Subcutaneous adipose tissue (tissue), 4 donors: ENCODE results near the gene PIK3C2A. TPM values are rescaled to one million over a fixed set of nuclear protein-coding genes. Genes with fewer than 3 reads are reported as not detected.

Experiments
- total RNA-seq, 4 donors: library from RNA; depleted of rRNA; stranded (reverse); fragments of >200 nt; gene quantifications; one replicate each; pipeline ENCODE4 v1.1.0, GENCODE V29; 2016
- TF ChIP-seq, protein P1 (sequence below): fragments of 450-650 bp; IDR thresholded peaks from one replicate; pipeline ENCODE4 v1.5.1; 2016; ENCODE audit warnings: low read depth, mild to moderate bottlenecking, control low read depth, antibody characterized with exemption, moderate library complexity

Gene PIK3C2A
- total RNA-seq, 4 donors from 2014 or later = 60.7 to 97.8 (median 83.4) TPM

DNA sequence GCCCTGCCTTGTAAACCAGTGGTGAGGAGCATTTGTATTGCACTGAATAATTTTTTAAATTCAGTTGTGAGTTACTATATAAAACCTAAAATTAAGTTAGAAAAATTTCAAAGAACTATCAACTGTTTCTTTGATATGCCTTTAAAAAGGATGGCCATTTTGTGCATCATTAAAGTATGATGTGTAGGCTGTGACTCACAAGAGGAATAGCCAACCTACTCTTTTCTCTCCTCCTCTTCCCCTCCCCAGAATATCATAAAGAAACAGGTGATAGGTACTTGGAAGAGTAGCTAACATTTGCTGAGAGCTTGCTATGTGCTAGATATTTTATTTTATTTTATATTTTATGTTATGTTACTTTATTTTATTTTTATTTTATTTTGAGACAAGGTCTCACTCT, 10.6 kb upstream of the PIK3C2A start:
- TF ChIP-seq, protein P1, sequence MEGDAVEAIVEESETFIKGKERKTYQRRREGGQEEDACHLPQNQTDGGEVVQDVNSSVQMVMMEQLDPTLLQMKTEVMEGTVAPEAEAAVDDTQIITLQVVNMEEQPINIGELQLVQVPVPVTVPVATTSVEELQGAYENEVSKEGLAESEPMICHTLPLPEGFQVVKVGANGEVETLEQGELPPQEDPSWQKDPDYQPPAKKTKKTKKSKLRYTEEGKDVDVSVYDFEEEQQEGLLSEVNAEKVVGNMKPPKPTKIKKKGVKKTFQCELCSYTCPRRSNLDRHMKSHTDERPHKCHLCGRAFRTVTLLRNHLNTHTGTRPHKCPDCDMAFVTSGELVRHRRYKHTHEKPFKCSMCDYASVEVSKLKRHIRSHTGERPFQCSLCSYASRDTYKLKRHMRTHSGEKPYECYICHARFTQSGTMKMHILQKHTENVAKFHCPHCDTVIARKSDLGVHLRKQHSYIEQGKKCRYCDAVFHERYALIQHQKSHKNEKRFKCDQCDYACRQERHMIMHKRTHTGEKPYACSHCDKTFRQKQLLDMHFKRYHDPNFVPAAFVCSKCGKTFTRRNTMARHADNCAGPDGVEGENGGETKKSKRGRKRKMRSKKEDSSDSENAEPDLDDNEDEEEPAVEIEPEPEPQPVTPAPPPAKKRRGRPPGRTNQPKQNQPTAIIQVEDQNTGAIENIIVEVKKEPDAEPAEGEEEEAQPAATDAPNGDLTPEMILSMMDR = no peak

DNA sequence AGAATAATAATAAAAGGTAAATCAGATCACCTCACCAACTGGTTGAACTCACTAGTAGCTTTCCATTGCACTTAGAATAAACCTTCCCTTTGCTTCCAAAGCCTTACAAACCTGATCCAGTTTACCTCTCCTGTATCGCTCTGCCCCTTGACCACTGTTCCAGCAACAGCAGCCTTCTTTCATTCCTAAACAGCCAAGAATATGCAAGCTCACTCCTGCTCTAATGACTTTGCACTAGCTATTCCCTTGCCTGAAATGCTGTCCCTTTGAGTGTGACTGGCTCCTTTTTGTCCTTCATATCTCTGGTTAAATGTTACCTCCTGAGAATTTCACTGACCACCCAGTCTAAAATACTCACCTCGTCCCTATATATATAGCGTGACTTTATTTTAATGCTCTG, 9.6 kb upstream of the PIK3C2A start:
- TF ChIP-seq, protein P1 = no peak

DNA sequence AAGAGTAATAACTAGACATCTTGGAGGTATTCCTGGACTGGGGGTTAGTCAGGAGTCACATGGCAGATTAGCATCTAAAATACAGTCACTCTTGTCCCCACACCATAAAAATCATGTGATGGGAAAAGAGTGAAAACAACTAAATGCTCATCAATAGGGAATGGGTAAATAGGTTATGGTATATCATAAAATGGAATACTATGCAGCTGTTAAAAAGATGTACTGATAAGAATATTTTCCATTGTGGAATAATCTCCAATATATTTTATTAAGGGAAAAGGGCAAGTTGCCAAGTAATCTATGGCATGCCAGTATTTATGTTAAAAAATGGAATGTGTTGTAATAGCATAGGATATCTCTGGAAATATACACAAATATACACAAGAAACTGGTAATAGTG, 6.6 kb upstream of the PIK3C2A start:
- TF ChIP-seq, protein P1 = no peak

DNA sequence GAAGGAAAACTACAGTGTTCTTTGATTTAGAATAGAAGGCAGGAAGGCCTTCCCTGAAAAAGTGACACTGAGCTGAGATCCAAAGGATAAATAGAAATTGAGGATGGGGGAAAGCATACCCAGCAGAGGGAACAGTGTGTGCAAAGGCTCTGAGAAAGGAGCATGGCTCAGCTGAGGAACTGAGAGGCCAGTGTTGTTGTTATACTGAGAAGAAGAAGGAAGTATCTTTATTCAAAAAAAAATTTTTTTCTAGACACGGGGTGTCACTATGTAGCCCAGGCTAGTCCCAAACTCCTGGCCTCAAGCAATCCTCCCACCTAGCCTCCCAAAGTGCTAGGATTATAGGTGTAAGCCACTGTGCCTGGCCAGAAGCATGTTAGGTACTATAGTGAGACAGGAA, 3.5 kb upstream of the PIK3C2A start:
- TF ChIP-seq, protein P1 = no peak

DNA sequence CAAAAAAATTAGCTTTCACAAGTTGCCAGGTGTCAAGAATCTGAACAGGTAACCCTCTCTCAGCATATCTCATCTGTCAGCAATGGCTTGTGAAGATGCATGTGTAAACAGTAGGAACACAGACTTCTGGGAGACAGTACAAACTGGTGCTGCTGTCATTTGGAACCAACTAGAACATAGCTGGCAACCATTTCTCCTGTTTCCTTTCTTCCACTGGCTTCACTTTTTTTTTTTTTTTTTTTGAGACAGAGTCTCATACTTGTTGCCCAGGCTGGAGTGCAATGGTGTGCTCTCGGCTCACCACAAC, 2.1 kb upstream of the PIK3C2A start:
- TF ChIP-seq, protein P1 = no peak

DNA sequence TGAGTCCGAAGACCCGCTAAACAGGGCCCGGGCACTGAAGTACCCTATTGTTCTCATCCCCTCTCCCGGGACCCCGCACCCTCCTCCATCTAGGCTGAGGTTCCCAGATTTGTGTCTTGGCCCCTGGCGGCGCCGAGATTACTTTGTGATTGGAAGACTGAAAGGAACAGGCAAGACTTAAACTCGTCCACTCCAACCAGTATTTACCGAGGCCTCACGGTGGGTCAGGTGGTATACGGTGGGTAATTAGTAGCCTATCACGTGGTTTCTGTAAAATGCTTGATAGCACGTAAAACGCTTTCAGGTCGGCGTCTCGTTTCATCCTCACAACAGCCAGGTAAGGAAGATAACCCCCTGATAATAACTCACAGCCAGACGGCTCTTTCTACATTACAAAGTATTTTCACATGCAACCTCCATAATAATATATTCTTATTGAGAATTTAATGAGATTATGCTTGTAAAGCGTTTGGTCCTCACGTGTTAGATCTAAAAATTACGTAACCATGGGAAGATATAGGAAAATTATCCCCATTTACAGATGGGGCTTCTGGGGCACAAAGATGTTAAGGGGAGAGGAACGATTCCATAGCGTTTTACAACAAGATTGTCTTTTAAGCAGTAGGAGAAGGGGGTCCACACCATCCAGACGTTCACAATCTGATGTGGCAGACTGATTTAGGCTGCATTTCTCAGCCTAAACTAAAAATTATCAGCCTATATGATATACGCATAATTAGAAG, 642 bp upstream of the PIK3C2A start:
- TF ChIP-seq, protein P1 = no peak

DNA sequence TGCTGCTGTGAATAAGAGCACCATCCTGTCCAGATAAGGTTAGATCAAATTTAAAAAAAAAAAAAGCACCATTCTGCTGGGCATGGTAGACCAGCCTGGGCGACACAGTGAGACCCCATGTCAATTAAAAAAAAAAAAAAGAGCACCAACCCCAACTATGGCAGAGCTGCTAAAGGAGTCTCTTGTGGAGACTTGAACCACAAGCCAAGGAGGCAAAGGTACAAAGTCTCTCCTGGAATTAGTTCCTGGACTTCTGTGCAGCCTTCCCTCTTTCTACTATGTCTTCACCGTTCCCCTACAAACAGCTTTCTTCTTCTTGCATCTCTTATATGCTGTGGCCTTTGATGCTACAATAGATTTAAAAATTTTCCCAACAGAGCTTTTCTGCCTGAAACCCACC, 1.3 kb downstream of the PIK3C2A start:
- TF ChIP-seq, protein P1 = no peak
